GM19372 (cell line): ENCODE results near the gene TPRX2.
"Not testable (repeated sequence)": the region's sequence is repeated elsewhere in the genome, so short reads cannot be mapped to it uniquely, and the experiment has no call there.

Experiments
- ATAC-seq: cut with Tn5 transposase; IDR thresholded peaks from one replicate; pipeline ENCODE4 v1.9.1; 2021; ENCODE audit warnings: mild to moderate bottlenecking, low read depth, moderate library complexity; ENCODE audit not compliant: unreplicated experiment

Gene TPRX2, protein sequence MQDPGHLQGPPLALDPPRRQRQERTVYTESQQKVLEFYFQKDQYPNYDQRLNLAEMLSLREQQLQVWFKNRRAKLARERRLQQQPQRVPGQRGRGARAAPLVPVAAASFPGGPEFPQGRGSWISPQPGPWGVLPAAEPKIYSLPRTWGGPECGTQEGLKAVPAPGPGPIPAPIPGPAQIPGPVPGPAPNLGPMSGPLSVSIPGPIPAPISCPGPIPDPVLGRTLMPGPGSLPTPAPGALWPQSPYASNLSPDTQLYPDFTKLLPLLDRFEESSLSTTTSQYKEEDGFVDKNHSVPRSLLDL

GRCh38 chr19:47858646-47859285 is at the start of gene TPRX2:
Gene TPRX2, plus strand, starts transcription at chr19:47859235. Its CDS starts 12 bp downstream, at chr19:47859247.
- ATAC-seq = not testable (repeated sequence)

- no peak for ATAC-seq
Observed at GRCh38 chr19:47813304-47813994, 45.6 kb upstream of the TPRX2 start.

GRCh38 chr19:47813995-47814328 is 45.1 kb upstream of the TPRX2 start:
- no peak for ATAC-seq

- not testable (repeated sequence) for ATAC-seq
Observed at GRCh38 chr19:47816270-47816669, 42.8 kb upstream of the TPRX2 start.

DNA sequence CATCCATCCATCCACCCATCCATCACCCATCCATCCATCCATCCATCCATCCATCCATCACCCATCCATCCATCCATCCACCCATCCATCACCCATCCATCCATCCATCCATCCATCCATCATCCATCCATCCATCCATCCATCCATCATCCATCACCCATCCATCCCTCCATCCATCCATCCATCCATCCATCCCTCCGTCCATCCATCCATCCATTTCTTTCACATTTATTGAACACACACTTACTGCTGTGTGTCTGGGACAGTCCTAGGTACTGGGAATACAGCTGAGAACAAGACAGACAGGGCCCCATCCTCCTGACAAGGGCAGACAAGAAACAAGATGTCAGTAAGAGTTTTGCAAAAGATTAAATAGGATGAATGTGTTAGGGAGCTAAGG is 40.8 kb upstream of the TPRX2 start:
- not testable (repeated sequence) for ATAC-seq

- no peak for ATAC-seq
Observed at GRCh38 chr19:47819858-47820257, 39.2 kb upstream of the TPRX2 start.

DNA sequence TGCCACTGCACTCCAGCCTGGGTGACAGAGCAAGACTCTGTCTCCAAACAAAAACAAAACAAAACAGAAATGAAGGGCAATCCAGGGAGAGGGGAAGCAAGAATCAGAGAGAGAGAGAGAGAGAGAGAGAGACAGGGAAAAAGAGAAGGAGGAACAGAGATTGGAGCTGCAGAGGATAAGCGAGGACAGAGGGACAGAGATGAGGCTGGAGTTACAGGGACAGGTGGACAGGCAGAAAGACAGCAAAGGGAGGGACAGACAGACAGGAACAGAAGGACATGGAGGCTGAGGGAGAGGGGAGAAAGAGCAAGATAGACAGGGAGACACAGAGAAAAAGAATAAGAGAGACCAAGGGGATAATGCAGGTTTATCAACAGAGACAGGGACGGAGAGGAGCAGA is 38.6 kb upstream of the TPRX2 start:
- ATAC-seq = no peak

DNA sequence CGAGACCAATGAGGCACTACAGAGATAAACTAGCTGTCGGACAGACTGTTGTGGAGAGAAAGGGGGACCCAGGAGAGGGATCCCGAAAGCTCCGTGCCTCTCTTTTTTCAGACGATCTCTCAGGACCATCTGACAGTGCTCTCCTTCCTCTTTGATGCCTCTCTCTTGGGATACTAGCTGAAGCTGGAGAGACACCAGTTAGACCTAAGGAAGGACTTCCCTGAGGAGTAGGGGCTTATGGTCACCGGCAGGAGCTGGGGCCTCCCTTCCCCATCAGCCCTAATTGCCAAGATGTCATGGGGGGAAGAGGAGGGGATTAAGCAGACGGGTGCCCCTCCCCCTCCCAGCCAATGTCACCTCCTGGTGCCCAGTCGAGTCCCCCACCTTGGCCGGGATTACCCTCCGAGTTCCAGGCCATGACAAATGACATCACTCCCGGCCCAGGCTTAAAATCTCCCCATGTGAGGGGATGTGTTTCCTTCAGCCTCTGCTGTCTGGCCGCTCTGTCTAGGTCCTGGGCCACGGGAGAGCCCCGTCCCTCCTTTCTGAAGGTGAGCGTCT is 37.5 kb upstream of the TPRX2 start, which contains the start of gene CRX:
TSS of gene CRX (plus strand) at position 478 of the 561 bp plus-strand sequence. CDS start 12,507 bp downstream, outside the sequence.
- no peak for ATAC-seq

DNA sequence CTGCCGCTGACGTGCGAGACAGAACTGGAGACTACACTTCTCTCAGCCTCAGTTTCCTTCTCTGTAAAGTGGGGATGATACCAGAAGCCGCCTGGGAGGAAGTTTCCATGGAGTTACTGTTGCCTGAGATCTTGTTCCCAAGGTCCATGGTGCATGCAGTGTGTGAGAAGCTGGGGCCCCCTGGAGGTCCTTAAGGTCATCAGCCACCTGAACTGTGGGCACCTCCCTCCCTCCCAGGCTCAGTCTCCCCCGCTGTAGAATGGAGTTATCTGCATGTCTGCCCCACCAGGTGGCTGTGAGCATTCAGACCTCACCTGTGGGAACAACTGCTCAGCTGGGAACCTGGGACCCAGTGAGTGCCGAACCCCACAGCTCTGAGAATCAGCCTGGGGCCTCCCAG is 34.6 kb upstream of the TPRX2 start:
- ATAC-seq = no peak

DNA sequence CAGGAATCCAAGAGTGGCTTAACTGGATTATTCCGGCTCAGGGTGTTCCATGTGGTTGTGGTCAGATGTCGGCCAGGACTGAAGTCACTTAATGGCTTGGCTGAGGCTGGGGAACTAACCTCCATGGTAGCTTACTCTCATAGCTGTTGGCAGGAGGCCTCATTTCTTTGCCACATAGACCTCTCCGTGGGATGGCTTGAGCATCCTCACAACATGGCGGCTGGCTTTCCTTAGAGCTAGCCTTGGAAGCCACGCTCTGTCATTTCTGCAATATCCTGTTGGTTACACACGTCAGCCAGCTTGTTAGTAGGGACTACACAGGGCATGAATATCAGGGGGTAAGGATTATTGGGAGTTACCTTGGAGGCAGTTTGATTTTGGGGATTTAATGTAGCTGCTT is 32.2 kb upstream of the TPRX2 start:
- ATAC-seq = no peak

DNA sequence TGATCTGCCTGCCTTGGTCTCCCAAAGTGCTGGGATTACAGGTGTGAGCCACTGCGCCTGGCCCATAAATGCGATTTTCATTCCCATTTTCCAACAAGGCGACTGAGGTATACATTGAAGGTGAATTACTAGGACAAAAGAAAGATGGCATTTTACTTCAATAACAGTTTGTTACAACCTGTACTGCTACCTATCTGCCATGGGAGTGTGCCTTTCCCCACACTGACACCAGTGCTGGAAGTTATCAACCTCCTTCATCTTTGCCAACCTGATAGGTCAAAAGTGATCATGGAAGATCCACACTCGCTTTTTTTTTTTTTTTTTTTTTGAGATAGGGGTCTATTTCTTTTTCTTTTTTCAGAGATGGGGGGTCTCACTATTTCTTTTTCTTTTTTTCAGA is 26.3 kb upstream of the TPRX2 start:
- ATAC-seq = no peak

GRCh38 chr19:47836038-47836437 is 23.0 kb upstream of the TPRX2 start:
- no peak for ATAC-seq

DNA sequence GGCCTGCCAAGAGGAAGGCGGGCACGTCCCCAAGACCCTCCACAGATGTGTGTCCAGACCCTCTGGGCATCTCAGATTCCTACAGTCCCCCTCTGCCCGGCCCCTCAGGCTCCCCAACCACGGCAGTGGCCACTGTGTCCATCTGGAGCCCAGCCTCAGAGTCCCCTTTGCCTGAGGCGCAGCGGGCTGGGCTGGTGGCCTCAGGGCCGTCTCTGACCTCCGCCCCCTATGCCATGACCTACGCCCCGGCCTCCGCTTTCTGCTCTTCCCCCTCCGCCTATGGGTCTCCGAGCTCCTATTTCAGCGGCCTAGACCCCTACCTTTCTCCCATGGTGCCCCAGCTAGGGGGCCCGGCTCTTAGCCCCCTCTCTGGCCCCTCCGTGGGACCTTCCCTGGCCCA is 19.6 kb upstream of the TPRX2 start:
- ATAC-seq = no peak

DNA sequence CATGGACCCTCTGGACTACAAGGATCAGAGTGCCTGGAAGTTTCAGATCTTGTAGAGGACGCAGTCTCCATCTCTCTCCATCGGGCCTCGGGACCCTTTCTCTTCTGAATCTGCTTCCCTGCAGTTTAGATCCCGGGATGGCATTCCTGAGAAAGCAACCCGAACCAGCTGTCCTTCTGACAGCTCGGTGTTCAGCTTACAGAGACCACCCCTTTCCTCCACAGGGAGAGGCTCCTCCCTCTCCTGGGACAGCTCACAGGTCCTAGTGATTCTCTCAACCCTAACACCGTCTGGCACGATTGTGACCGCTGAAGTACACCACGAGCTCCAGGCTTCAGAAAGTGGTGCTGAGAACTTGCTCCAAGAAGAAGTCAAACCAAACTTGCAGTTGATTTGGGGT is 19.1 kb upstream of the TPRX2 start:
- ATAC-seq = no peak

- no peak for ATAC-seq
Observed at GRCh38 chr19:47842941-47843340, 16.1 kb upstream of the TPRX2 start.

DNA sequence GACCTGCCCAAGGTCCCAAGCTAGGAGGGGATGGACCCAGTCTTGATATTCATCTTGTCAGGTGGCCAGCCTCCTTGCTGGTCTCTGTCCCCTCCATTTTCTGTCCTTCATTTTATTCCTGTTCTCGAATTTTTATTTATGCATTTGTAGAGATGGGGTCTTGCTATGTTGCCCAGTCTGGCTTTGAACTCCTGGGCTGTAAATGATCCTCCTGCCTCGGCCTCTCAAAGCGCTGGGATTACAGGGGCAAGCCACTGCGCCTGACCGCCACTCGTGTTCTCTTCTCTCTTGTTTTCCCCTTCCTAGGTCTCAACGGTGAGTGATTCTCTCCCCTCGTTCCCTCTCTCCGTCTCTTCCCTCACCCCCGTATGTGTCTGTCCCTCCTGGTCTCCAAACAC is 10.6 kb upstream of the TPRX2 start:
- ATAC-seq = no peak

DNA sequence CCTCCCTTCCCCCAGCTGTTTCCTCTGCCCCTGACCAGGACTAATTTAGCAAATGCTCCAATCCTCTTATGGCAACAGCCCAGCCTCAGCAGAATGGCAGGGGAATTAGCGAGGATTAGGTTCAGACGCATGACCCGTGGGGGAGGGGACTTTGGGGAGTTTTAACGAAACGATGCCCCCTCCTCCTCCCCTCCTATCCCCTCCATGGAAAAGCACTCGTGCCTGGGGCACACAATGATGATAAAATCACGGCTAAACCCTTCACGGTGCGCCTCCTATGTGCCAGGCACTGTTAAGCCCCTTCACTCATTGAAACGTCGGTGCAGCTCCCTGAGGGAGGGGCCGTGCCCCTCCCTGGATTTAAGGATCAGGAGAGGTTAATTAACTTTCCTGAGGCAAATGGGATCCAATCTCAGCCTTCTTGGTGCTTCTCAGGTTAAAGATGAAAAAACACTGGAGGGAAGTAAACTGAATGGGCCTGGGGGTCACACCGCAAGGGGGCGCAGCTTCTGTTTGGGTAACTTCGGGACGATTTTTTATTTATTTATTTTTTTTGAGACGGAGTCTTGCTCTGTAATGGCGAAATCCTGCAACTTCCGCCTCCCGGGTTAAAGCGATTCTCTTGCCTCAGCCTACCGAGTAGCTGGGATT is 10.1 kb upstream of the TPRX2 start:
- ATAC-seq = no peak

GRCh38 chr19:47853003-47853402 is 6.0 kb upstream of the TPRX2 start:
- ATAC-seq = no peak

DNA sequence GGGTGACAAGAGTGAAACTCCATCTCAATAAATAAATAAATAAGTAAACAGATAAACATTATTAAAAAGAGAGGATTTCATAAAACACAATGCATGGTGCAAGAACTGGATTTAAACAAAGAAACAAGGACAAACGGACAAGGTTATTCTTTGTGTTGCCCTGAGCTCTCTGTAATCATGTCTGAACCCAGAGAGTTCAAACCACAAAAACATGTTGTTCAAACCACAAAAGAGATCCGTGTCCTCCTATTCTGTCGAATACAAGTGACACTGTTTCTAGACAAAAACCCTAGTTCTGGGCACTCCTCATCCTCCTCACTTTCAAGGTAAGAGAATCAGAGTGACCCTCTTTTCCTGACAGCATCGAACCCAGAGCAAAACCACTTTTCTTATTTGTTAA is 4.6 kb upstream of the TPRX2 start:
- no peak for ATAC-seq

GRCh38 chr19:47858231-47858630 is 804 bp upstream of the TPRX2 start:
- ATAC-seq = not testable (repeated sequence)

GRCh38 chr19:47859838-47860237 is 803 bp downstream of the TPRX2 start:
- not testable (repeated sequence) for ATAC-seq
